MCF 10A (cell line): ENCODE measurements around the gene CD79A. TPM values are rescaled to one million over a fixed set of nuclear protein-coding genes. Genes with fewer than 3 reads are reported as not detected.

Source experiments
- BruUV-seq: library from RNA; stranded (reverse); fragments of 400-500 nt; replicated peaks from 2 replicates; lab custom pipeline; 2021; lab: Mats Ljungman, UMichigan
- CTCF ChIA-PET: fragments of 300-600 bp; sonication (Branson Sonifier 250); formaldehyde crosslinking; extraction: SDS; loops from one replicate; lab custom pipeline; 2021; ENCODE audit warnings: antibody characterized with exemption, inconsistent platforms; lab: Yijun Ruan, JAX
- POLR2A ChIA-PET: fragments of 300-600, 350-650 bp; sonication (Branson Sonifier 250); formaldehyde crosslinking; extraction: SDS; loops from one replicate; lab custom pipeline; 2020; ENCODE audit warnings: antibody characterized with exemption, inconsistent platforms; lab: Yijun Ruan, JAX
- DNase-seq: peaks from one replicate; pipeline ENCODE4 v3.0.0-alpha.2; 2018; ENCODE audit not compliant: unreplicated experiment
- H3K27ac Mint-ChIP-seq: one replicate; pipeline ENCODE4 v1.8.0; 2022; ENCODE audit warnings: mild to moderate bottlenecking, low read depth, mixed read lengths; ENCODE audit not compliant: unreplicated experiment
- H3K27me3 Mint-ChIP-seq: one replicate; pipeline ENCODE4 v1.8.0; 2022; ENCODE audit warnings: mixed read lengths; ENCODE audit not compliant: insufficient read depth, unreplicated experiment
- H3K36me3 Mint-ChIP-seq: one replicate; pipeline ENCODE4 v1.8.0; 2022; ENCODE audit warnings: mild to moderate bottlenecking, moderate library complexity, mixed read lengths; ENCODE audit not compliant: insufficient read depth, unreplicated experiment
- H3K4me1 Mint-ChIP-seq: one replicate; pipeline ENCODE4 v1.8.0; 2022; ENCODE audit warnings: mixed read lengths; ENCODE audit not compliant: insufficient read depth, unreplicated experiment
- H3K4me3 Mint-ChIP-seq: one replicate; pipeline ENCODE4 v1.8.0; 2022; ENCODE audit warnings: mild to moderate bottlenecking, moderate library complexity, mixed read lengths; ENCODE audit not compliant: unreplicated experiment
- H3K9me3 Mint-ChIP-seq: one replicate; pipeline ENCODE4 v1.8.0; 2022; ENCODE audit warnings: mixed read lengths; ENCODE audit not compliant: unreplicated experiment
- CTCF ChIP-seq: fragments of 200-600 bp; IDR thresholded peaks from one replicate; pipeline ENCODE4 v1.8.0; 2022; ENCODE audit warnings: antibody characterized with exemption, mild to moderate bottlenecking; ENCODE audit not compliant: unreplicated experiment
- intact Hi-C: fragments of 100-400 bp; cut with micrococcal nuclease; formaldehyde crosslinking; loops from 2 replicates; pipeline ENCODE4 v1.14.1; 2022
- total RNA-seq: library from RNA; stranded (reverse); gene quantifications from 2 replicates; pipeline ENCODE4 v1.2.3, GENCODE V29; 2022

CD79A gene
- total RNA-seq, 1 experiment from 2014 or later, result not detected

DNA sequence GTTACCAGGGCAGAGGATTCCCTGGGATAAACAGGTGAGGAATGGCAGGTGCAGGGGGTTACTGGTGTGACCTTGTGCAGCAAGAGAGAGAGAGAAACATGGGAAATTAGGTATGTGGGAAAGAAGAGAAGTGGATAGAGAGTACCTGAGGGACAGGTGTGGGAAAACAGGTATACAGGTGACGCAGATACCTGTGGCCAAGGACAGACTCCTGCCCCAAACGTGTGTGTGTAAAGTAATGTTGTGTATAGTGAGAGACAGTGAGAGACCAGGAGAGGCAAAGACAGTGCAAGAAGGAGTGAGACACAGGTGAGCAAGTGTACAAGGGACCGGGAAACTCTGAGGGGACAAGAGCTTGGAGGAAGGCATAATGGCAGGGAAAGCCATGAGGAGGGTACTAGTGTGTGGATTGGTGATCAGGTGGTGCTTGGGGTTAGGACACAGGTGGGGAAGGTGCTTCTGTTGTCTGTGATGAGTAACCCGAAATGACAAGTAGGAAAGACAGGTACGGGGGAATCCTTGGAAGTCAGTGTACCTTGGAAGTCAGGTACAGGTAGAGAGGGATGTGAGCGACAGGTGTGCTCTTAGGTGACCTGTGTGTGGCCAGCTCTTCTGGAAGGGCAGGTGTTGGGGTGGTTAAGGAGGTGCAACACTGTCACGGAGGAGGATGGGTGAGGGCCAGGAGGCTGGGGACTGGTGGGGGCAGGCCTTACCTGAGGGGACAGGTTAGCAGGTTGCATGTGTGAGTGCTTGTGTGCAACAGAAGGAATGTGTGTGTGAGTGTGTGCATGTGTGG is 48.3 kb downstream of the CD79A start:
- DNase-seq, result no peak
- no peak for TF ChIP-seq CTCF
- Mint-ChIP-seq H3K27me3 (peaks cover 31% of the 10 kb centered on the region), H3K36me3 (no peaks in the 10 kb centered on the region), H3K9me3 (no peaks in the 10 kb centered on the region), H3K27ac (no peak overlapping the region), H3K4me1 (peaks cover 12% of the 10 kb centered on the region), H3K4me3 (no peak overlapping the region)
- CTCF ChIA-PET, result no interaction called here
- BruUV-seq, result no TSS peak
- POLR2A ChIA-PET, result interaction anchor here (0.7 kb wide), 1 partner anchor 39 kb away, joined by 4 read pairs; no protein-coding TSS in a partner anchor
- intact Hi-C loops, result no loop called here

- ChIA-PET CTCF (no interaction called here), POLR2A (no interaction called here)
- Mint-ChIP-seq H3K9me3 (no peaks in the 10 kb centered on the region), H3K4me1 (peaks cover 12% of the 10 kb centered on the region), H3K4me3 (no peak overlapping the region), H3K36me3 (no peaks in the 10 kb centered on the region), H3K27ac (no peak overlapping the region), H3K27me3 (peaks cover 27% of the 10 kb centered on the region)
- intact Hi-C loops, result no loop called here
- DNase-seq, result no peak
- no peak for TF ChIP-seq CTCF
- BruUV-seq, result no TSS peak
These were observed 49.1 kb downstream of the CD79A start for GRCh38 chr19:41926028-41926762.

GRCh38 chr19:41926763-41927496 is 49.9 kb downstream of the CD79A start:
- POLR2A ChIA-PET, result no interaction called here
- no peak for TF ChIP-seq CTCF
- no peak overlapping the region for H3K27ac Mint-ChIP-seq
- H3K4me1 Mint-ChIP-seq, result peaks cover 12% of the 10 kb centered on the region
- H3K27me3 Mint-ChIP-seq, result peaks cover 20% of the 10 kb centered on the region
- no peaks in the 10 kb centered on the region for H3K36me3 Mint-ChIP-seq
- CTCF ChIA-PET, result no interaction called here
- no peaks in the 10 kb centered on the region for H3K9me3 Mint-ChIP-seq
- intact Hi-C loops, result no loop called here
- H3K4me3 Mint-ChIP-seq, result no peak overlapping the region
- no TSS peak for BruUV-seq
- no peak for DNase-seq
